T-helper 2 cell (primary cell): ENCODE measurements around the gene FHOD3.

Experiments
- DNase-seq, 5 experiments: peaks; one replicate each; pipeline versions ENCODE4 v3.0.0 to v3.0.0-alpha.2; 2012 to 2022

FHOD3 gene

GRCh38 chr18:36415171-36415570 is 117.7 kb downstream of the FHOD3 start:
- DNase-seq: no peak

- no peak for DNase-seq
These were observed 118.1 kb downstream of the FHOD3 start for GRCh38 chr18:36415625-36416024.

GRCh38 chr18:36419188-36419899 is 121.8 kb downstream of the FHOD3 start:
- DNase-seq: no peak

GRCh38 chr18:36419900-36420531 is 122.5 kb downstream of the FHOD3 start:
- peak in 1 of 5 experiments; percentile 26 for DNase-seq

GRCh38 chr18:36420826-36421225 is 123.3 kb downstream of the FHOD3 start:
- DNase-seq: no peak

- no peak for DNase-seq
These were observed 127.2 kb downstream of the FHOD3 start for GRCh38 chr18:36424741-36425142.

GRCh38 chr18:36427369-36427768 is 129.9 kb downstream of the FHOD3 start:
- DNase-seq: no peak

- DNase-seq: no peak
These were observed 130.3 kb downstream of the FHOD3 start for GRCh38 chr18:36427831-36428230.

- no peak for DNase-seq
These were observed 131.0 kb downstream of the FHOD3 start for GRCh38 chr18:36428431-36429029.

- DNase-seq: no peak
These were observed 135.5 kb downstream of the FHOD3 start for GRCh38 chr18:36432880-36433555.

- DNase-seq: no peak
These were observed 138.9 kb downstream of the FHOD3 start for GRCh38 chr18:36436387-36436786.

GRCh38 chr18:36440614-36441013 is 143.1 kb downstream of the FHOD3 start:
- DNase-seq: no peak

- DNase-seq: no peak
These were observed 144.1 kb downstream of the FHOD3 start for GRCh38 chr18:36441426-36442240.

GRCh38 chr18:36442717-36443116 is 145.2 kb downstream of the FHOD3 start:
- no peak for DNase-seq

- DNase-seq: no peak
These were observed 148.5 kb downstream of the FHOD3 start for GRCh38 chr18:36446059-36446458.

GRCh38 chr18:36448384-36449290 is 151.1 kb downstream of the FHOD3 start:
- DNase-seq: no peak

GRCh38 chr18:36449451-36449850 is 151.9 kb downstream of the FHOD3 start:
- DNase-seq: no peak

- DNase-seq: no peak
These were observed 152.8 kb downstream of the FHOD3 start for GRCh38 chr18:36450264-36450663.

- no peak for DNase-seq
These were observed 154.1 kb downstream of the FHOD3 start for GRCh38 chr18:36451454-36452251.

GRCh38 chr18:36454245-36454644 is 156.7 kb downstream of the FHOD3 start:
- DNase-seq: no peak
